ENCODE data around the gene TMEM54. TPM values are rescaled to one million over a fixed set of nuclear protein-coding genes. Genes with fewer than 3 reads are reported as not detected.

TMEM54 gene, protein sequence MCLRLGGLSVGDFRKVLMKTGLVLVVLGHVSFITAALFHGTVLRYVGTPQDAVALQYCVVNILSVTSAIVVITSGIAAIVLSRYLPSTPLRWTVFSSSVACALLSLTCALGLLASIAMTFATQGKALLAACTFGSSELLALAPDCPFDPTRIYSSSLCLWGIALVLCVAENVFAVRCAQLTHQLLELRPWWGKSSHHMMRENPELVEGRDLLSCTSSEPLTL
- total RNA-seq = 25.9 and 43.4 TPM in 2 replicates

DNA sequence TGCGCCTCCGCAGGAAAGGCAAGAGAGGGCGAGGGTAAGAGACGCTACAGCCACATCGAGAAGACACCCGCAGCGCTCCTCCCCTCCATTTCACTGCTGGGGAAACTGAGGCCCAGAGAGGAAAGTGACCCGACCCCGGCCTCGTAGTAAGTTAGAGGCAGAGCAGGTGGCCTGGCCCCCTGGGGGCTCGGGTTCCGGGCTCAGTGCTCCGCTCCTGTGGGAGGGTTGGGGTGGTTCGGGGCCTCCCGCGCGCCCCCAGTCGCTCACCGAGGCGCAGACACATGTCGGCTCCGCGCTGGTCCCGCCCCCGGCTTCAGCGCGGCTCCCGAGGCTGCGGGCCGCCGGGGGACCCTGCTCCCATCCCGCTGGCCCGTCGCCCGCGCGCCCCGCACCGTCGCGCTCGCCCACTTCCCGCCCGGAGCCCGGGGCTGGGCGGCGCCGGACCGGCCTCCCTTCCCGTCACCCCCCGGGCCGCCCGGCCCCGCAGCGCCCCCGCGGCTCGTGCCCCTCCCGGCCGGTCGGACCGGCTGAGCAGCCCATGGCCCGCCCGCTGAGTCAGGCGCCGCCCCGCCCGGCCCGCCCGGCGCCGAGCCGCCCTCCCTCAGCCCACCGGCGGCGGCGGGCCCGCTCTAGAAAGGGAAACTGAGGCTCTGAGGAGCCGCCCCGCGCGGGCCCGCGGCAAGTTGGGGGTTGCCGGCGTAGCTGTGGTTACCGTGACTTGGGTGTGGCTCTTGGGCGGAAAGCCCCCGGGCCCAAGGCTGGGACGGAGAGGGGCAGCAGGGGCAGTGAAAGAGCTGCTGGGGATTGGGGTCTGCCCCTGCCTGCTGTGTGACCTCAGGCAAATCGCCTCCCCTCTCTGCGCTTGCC lies at the start of gene TMEM54:
Gene TMEM54, minus strand, starts transcription at position 434 of the 867 bp plus-strand sequence. Its CDS starts 151 bp downstream, at position 283.

DNA sequence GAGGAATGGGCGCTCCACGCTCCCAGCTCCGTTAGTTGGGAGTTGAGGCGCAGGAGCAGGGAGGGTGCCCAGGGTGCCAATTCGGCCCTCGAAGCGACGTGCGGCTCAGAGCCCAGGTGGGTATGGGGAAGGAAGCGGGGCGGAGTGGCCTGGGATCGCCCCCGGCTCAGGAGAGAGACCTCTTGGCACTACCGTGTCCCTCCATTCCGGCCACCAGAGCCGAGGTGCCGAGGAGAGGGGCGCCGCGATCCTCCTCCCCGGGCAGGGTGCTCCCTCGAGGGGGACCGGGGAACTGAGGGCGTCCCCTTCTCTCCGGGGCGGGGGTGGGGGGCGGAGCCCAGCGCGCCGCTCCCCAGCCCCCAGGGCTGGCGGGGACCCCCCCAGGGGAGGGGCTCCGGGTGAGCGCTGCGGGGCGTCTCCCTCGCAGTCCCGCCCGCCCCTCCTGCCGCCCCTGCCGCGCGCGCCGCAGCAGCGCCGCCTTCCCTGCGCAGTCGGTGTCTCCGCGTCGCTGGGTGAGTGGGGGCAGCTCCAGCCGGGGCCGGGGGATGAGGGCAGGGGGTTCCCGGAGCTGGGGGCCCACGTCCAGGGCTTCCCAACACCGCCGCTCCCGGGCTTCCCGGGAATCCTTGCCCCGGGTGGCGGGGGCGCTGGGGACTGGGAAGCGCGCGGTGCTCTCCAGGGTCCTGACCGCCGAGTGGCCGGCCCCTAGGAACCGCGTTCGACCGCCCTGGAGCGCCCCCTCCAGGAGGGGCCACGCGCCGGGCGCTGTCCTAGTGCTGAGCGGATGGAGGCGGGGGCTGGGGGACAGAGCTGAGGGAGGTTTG lies 15.0 kb downstream of the TMEM54 start, which contains the start of gene HPCA:
Gene HPCA, plus strand, starts transcription at position 488 of the 824 bp plus-strand sequence. CDS start 2,408 bp downstream, outside the sequence.

DNA sequence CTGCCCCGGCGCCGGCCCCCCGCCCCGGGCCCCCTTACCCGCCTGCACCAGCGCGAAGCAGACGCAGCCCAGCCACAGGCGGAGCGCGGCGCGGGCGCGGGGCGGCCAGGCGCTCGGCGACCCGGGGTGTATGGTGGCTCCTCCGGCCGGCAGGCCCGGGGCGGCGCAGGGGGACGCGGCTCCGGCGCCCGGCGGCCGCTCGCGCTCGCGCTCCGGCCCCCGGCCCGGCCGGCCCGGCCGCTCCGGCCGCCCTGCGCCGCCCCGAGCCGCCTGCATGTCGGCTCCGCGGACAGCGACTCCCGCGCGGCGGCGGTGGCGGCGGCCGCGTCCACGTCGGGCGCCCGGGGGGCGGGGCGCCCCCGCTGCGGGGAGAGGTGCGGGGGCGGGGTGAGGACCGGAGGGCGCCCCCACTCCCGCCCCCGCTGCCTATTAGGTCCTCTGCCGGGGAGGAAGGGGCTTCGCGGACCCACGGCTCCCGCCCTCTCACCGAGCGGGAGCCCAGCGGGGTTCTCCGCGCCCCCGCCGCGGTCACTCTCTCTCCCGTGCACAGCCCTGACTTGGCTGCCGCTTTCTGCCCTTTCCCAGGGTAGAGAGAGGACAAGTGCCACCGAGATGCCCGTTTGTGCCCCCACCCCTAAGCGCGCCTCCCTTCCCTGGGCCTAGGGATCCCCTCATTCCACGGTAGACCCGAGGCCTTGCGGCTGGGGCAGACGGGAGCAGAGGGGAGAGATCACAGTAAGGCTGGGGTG lies 30.4 kb downstream of the TMEM54 start, which contains the start of gene FNDC5:
Gene FNDC5, minus strand, starts transcription at position 298 of the 749 bp plus-strand sequence.

Other genes with a start within 250 kb of the TMEM54 start
- gene SYNC, start 198.6 kb downstream of the TMEM54 start, total RNA-seq = 20.5 and 54.7 TPM in 2 replicates
- 117 and 164 TPM in 2 replicates for gene YARS1, start 84.0 kb downstream of the TMEM54 start, total RNA-seq
- 36.6 and 37.5 TPM in 2 replicates for gene S100PBP, start 83.7 kb downstream of the TMEM54 start, total RNA-seq
- gene FNDC5, start 30.5 kb downstream of the TMEM54 start, total RNA-seq = 0.38 and 0.85 TPM in 2 replicates
- not detected in 2 replicates for gene HPCA, start 14.9 kb downstream of the TMEM54 start, total RNA-seq
- 12.1 and 12.7 TPM in 2 replicates for gene RNF19B, start 63.4 kb upstream of the TMEM54 start, total RNA-seq
- 185 and 211 TPM in 2 replicates for gene AK2, start 135.5 kb upstream of the TMEM54 start, total RNA-seq
- 2.5 and 13.2 TPM in 2 replicates for gene AZIN2, start 179.8 kb upstream of the TMEM54 start, total RNA-seq

Measured in regular cardiac myocyte (primary cell).